SJCRH30 (cell line): ENCODE data around the gene CCDC51. TPM values are rescaled to one million over a fixed set of nuclear protein-coding genes. Genes with fewer than 3 reads are reported as not detected.
A peak's percentile ranks its signal among the peaks of the same experiment; 100 is the strongest.
"Not testable (repeated sequence)": the region's sequence is repeated elsewhere in the genome, so short reads cannot be mapped to it uniquely, and the experiment has no call there.

Source experiments
- DNase-seq, 2 experiments: peaks; one replicate each; pipeline ENCODE4 v3.0.0-alpha.2; 2015 to 2020
- H3K27ac ChIP-seq: fragments of 250-450 bp; sonication (Bioruptor Pico); 2 replicates; pipeline ENCODE4 v1.5.1; 2020; ENCODE audit warnings: mild to moderate bottlenecking, moderate library complexity
- H3K27me3 ChIP-seq: fragments of 250-450 bp; sonication (Bioruptor Pico); 2 replicates; pipeline ENCODE4 v1.5.1; 2020; ENCODE audit warnings: mild to moderate bottlenecking, moderate library complexity
- H3K36me3 ChIP-seq: fragments of 250-450 bp; sonication (Bioruptor Pico); 2 replicates; pipeline ENCODE4 v1.5.1; 2020; ENCODE audit warnings: mild to moderate bottlenecking, moderate library complexity
- H3K4me1 ChIP-seq: fragments of 250-450 bp; sonication (Bioruptor Pico); 2 replicates; pipeline ENCODE4 v1.5.1; 2020; ENCODE audit warnings: mild to moderate bottlenecking, moderate library complexity
- H3K4me3 ChIP-seq: fragments of 250-450 bp; sonication (Bioruptor Pico); 2 replicates; pipeline ENCODE4 v1.5.1; 2020; ENCODE audit warnings: mild to moderate bottlenecking, moderate library complexity
- H3K9me3 ChIP-seq: fragments of 250-450 bp; sonication (Bioruptor Pico); replicated peaks from 2 replicates; pipeline ENCODE4 v1.5.1; 2020; ENCODE audit warnings: mild to moderate bottlenecking, moderate library complexity
- total RNA-seq: library from RNA; depleted of rRNA; stranded (reverse); fragments of >200 nt; shearing (Covaris generic); gene quantifications from 2 replicates; pipeline ENCODE4 v1.2.3, GENCODE V29; 2014

The CCDC51 gene
- total RNA-seq, 1 experiment from 2014 or later = 12.0 TPM

GRCh38 chr3:48469046-48469915 lies 29.4 kb upstream of the CCDC51 start:
- DNase-seq = peak in 1 of 2 experiments; percentile 9
- peaks cover 21% of the 10 kb centered on the region for H3K4me1 ChIP-seq
- no peak overlapping the region; the same call in 1 of the 2 replicates for H3K27ac ChIP-seq
- H3K9me3 ChIP-seq = no peaks in the 10 kb centered on the region
- H3K27me3 ChIP-seq = no peaks in the 10 kb centered on the region
- H3K36me3 ChIP-seq = no peaks in the 10 kb centered on the region
- no peak overlapping the region for H3K4me3 ChIP-seq

DNA sequence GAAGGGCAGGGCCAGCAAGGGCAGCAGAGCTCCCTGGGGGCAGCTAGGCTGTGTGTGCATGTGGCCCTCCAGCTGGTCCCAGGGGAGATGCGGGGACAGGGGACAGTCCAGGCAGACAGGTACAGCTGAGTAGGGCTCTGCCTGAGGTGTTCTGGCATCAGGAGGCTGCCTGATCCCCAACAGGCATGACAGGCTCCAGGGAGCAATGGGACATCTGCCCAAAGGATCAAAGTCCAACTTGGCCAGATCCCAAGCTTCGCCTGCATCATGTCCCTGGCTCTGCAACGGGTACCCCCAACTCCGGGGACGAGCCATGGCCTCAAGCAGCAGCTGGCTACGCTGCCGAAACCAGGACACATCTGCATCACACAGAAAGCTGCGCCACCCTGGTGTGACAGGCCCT lies 28.4 kb upstream of the CCDC51 start:
- no peak for DNase-seq
- H3K9me3 ChIP-seq = no peaks in the 10 kb centered on the region
- H3K27me3 ChIP-seq = no peaks in the 10 kb centered on the region
- H3K4me3 ChIP-seq = no peak overlapping the region
- peaks cover 20% of the 10 kb centered on the region for H3K4me1 ChIP-seq
- no peaks in the 10 kb centered on the region for H3K36me3 ChIP-seq
- no peak overlapping the region for H3K27ac ChIP-seq

- no peak for DNase-seq
- Histone ChIP-seq H3K9me3 (no peaks in the 10 kb centered on the region), H3K27me3 (no peaks in the 10 kb centered on the region), H3K27ac (no peak overlapping the region), H3K36me3 (no peaks in the 10 kb centered on the region), H3K4me3 (no peak overlapping the region), H3K4me1 (peaks cover 18% of the 10 kb centered on the region)
These were observed 27.8 kb upstream of the CCDC51 start for GRCh38 chr3:48467473-48468267.

DNA sequence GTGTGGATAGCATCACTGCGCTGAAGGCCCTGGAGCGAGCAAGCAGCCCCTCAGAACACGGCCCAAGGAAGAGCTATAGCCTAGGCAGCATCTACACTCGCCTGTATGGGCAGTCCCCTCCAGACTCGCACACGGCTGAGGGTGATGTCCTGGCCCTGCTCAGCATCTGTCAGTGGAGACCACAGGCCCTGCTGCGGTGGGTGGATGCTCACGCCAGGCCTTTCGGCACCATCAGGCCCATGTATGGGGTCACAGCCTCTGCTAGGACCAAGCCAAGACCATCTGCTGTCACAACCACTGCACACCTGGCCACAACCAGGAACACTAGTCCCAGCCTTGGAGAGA lies 27.2 kb upstream of the CCDC51 start:
- peaks cover 18% of the 10 kb centered on the region for H3K4me1 ChIP-seq
- H3K4me3 ChIP-seq = peak overlapping the region; percentile 59

DNA sequence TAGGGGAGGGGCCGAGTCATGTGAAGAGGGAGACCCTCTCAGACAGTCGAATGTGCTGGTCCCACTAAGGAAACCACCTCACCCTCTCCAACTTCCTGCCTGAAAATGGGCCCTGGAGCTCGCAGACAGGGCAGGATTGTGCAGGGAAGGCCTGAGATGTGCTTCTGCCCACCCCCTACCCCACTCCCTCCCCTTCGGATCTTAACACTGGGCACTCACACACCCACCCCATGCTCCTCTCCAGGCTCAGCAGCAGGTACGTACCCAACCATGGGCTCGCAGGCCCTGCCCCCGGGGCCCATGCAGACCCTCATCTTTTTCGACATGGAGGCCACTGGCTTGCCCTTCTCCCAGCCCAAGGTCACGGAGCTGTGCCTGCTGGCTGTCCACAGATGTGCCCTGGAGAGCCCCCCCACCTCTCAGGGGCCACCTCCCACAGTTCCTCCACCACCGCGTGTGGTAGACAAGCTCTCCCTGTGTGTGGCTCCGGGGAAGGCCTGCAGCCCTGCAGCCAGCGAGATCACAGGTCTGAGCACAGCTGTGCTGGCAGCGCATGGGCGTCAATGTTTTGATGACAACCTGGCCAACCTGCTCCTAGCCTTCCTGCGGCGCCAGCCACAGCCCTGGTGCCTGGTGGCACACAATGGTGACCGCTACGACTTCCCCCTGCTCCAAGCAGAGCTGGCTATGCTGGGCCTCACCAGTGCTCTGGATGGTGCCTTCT lies 26.6 kb upstream of the CCDC51 start:
- peak; percentile 26 to 35 for DNase-seq
- no peaks in the 10 kb centered on the region for H3K36me3 ChIP-seq
- H3K9me3 ChIP-seq = no peaks in the 10 kb centered on the region
- H3K27ac ChIP-seq = peak overlapping the region; percentile 95
- peak overlapping the region; percentile 59 for H3K4me3 ChIP-seq
- no peaks in the 10 kb centered on the region for H3K27me3 ChIP-seq
- H3K4me1 ChIP-seq = peaks cover 18% of the 10 kb centered on the region

More for the DNA sequence above, 27.2 kb upstream of the CCDC51 start:
- DNase-seq = no peak
- H3K9me3 ChIP-seq = no peaks in the 10 kb centered on the region
- peak overlapping the region; percentile 95; the same call in 1 of the 2 replicates for H3K27ac ChIP-seq
- H3K27me3 ChIP-seq = no peaks in the 10 kb centered on the region
- no peaks in the 10 kb centered on the region for H3K36me3 ChIP-seq

GRCh38 chr3:48465531-48466378 lies 25.8 kb upstream of the CCDC51 start:
- no peaks in the 10 kb centered on the region for H3K27me3 ChIP-seq
- H3K27ac ChIP-seq = peak overlapping the region; percentile 95
- peak overlapping the region; percentile 59 for H3K4me3 ChIP-seq
- peaks cover 3% of the 10 kb centered on the region; the same call in 1 of the 2 replicates for H3K36me3 ChIP-seq
- H3K9me3 ChIP-seq = no peaks in the 10 kb centered on the region
- peak; percentile 97 for DNase-seq
- H3K4me1 ChIP-seq = peaks cover 18% of the 10 kb centered on the region

DNA sequence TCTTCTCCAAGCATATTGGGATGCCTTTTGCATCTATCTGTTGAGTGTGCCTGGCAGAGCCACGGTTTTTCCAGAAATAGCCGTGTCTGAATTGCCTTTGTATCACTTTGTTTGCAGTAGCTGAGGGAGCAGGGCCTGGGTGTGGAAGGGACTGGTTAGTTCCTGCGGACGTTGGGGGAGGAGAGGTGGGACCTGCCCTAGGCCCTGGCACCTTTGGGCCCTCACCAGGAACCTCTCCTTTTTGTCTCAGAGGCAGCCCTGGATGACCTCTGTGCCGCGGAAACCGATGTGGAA lies 25.3 kb upstream of the CCDC51 start:
- no peak for DNase-seq
- H3K4me3 ChIP-seq = no peak overlapping the region
- no peaks in the 10 kb centered on the region for H3K27me3 ChIP-seq
- H3K4me1 ChIP-seq = peaks cover 14% of the 10 kb centered on the region
- no peaks in the 10 kb centered on the region for H3K9me3 ChIP-seq
- H3K36me3 ChIP-seq = peaks cover 7% of the 10 kb centered on the region; the same call in 1 of the 2 replicates
- peak overlapping the region; percentile 95 for H3K27ac ChIP-seq

DNA sequence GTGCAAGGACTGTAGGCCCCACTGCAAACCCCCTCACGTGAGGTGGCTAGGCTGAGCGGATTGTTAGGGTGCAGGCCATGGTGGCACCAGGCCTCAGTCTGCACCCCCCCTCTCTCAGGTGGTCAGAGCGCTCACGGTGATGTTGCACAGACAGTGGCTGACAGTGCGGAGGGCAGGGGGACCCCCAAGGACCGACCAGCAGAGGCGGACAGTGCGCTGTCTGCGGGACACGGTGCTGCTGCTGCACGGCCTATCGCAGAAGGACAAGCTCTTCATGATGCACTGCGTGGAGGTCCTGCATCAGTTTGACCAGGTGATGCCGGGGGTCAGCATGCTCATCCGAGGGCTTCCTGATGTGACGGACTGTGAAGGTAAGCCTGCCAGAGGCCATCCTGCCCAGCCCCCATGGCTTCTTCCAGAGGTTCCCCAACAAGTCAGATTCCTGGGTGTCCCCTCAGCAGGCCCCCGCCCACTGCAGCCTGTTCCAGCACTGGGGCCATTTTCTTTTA lies 24.8 kb upstream of the CCDC51 start:
- H3K9me3 ChIP-seq = no peaks in the 10 kb centered on the region
- peaks cover 9% of the 10 kb centered on the region; the same call in 1 of the 2 replicates for H3K36me3 ChIP-seq
- DNase-seq = no peak
- H3K4me3 ChIP-seq = no peak overlapping the region
- no peaks in the 10 kb centered on the region for H3K27me3 ChIP-seq
- peaks cover 10% of the 10 kb centered on the region for H3K4me1 ChIP-seq
- no peak overlapping the region for H3K27ac ChIP-seq

GRCh38 chr3:48463703-48464102 lies 23.8 kb upstream of the CCDC51 start:
- Histone ChIP-seq H3K4me1 (peaks cover 6% of the 10 kb centered on the region; the same call in 1 of the 2 replicates), H3K9me3 (no peaks in the 10 kb centered on the region), H3K27me3 (no peaks in the 10 kb centered on the region), H3K36me3 (peaks cover 20% of the 10 kb centered on the region), H3K27ac (no peak overlapping the region), H3K4me3 (no peak overlapping the region)
- no peak for DNase-seq

GRCh38 chr3:48461767-48462166 lies 21.8 kb upstream of the CCDC51 start:
- H3K36me3 ChIP-seq = peaks cover 27% of the 10 kb centered on the region
- H3K4me1 ChIP-seq, DNase-seq, H3K27me3 ChIP-seq, H3K9me3 ChIP-seq, H3K27ac ChIP-seq, H3K4me3 ChIP-seq: not testable (repeated sequence)

- DNase-seq = no peak
- Histone ChIP-seq H3K27ac (no peak overlapping the region), H3K9me3 (no peaks in the 10 kb centered on the region), H3K36me3 (peaks cover 27% of the 10 kb centered on the region), H3K4me3 (no peak overlapping the region), H3K4me1 (peaks cover 3% of the 10 kb centered on the region; the same call in 1 of the 2 replicates), H3K27me3 (no peaks in the 10 kb centered on the region)
These were observed 20.6 kb upstream of the CCDC51 start for GRCh38 chr3:48460517-48460902.

DNA sequence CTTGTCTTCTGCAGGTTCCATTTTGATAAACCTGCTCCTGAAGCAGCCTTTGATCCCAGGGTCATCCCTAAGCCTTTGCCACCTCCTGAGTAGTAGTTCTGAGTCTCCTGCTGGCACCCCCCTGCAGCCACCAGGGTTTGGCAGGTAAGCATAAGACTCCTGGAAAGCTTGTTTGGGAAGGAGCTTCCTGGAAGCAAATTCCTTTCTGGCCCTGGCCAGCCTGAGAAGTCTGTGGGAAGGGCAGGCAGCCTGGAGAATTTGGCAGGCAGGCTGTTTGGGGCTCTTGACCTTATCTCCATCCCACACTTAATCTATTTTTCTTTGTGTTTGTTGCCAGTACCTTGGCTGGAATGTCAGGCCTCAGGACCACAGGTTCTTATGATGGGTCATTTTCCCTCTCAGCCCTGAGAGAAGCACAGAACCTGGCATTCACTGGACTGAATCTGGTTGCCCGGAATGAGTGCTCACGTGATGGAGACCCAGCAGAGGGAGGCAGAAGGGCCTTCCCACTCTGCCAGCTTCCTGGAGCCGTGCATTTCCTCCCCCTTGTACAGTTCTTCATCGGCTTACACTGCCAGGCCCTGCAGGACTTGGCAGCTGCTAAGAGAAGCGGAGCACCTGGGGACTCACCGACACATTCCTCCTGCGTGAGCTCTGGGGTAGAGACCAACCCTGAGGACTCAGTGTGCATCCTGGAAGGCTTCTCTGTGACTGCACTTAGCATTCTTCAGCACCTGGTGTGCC lies 20.0 kb upstream of the CCDC51 start:
- no peak overlapping the region for H3K4me3 ChIP-seq
- peaks cover 29% of the 10 kb centered on the region for H3K36me3 ChIP-seq
- no peaks in the 10 kb centered on the region for H3K27me3 ChIP-seq
- H3K27ac ChIP-seq = no peak overlapping the region
- H3K4me1 ChIP-seq = no peaks in the 10 kb centered on the region; the same call in 1 of the 2 replicates
- H3K9me3 ChIP-seq = no peaks in the 10 kb centered on the region
- DNase-seq = no peak

GRCh38 chr3:48459331-48459730 lies 19.4 kb upstream of the CCDC51 start:
- no peak for DNase-seq
- H3K27ac ChIP-seq = no peak overlapping the region
- no peak overlapping the region for H3K4me3 ChIP-seq
- H3K36me3 ChIP-seq = peaks cover 33% of the 10 kb centered on the region
- H3K9me3 ChIP-seq = no peaks in the 10 kb centered on the region
- no peaks in the 10 kb centered on the region for H3K27me3 ChIP-seq
- H3K4me1 ChIP-seq = no peaks in the 10 kb centered on the region
